ENCODE measurements around the gene TCP10L. TPM values are rescaled to one million over a fixed set of nuclear protein-coding genes. Genes with fewer than 3 reads are reported as not detected.

Gene TCP10L
- total RNA-seq, 6 donors from 2014 or later, result 1.0 to 2.7 (median 1.1) TPM; not detected in 3

DNA sequence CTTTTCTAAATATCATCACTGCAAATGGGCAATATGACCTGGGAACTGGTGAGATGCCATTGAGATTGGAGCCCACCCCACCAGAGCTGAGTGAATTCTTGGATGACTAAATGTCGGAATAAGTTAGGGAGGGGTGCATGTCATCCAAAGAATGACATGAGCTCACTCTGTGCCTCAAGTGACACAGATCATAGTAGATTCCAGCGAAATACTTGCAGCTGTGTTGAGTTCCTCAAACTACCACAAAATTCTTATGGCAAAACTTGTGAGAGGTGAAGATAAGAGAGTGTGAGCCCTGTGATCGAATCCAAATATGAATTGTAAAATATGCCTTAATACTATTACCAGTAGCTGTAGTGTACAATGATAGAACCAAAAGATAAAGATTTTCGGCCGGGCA lies 2.3 kb upstream of the TCP10L start:
- no peak overlapping the region for H3K27ac ChIP-seq
- H3K36me3 ChIP-seq, result no peaks in the 10 kb centered on the region
- TF ChIP-seq, protein P1, sequence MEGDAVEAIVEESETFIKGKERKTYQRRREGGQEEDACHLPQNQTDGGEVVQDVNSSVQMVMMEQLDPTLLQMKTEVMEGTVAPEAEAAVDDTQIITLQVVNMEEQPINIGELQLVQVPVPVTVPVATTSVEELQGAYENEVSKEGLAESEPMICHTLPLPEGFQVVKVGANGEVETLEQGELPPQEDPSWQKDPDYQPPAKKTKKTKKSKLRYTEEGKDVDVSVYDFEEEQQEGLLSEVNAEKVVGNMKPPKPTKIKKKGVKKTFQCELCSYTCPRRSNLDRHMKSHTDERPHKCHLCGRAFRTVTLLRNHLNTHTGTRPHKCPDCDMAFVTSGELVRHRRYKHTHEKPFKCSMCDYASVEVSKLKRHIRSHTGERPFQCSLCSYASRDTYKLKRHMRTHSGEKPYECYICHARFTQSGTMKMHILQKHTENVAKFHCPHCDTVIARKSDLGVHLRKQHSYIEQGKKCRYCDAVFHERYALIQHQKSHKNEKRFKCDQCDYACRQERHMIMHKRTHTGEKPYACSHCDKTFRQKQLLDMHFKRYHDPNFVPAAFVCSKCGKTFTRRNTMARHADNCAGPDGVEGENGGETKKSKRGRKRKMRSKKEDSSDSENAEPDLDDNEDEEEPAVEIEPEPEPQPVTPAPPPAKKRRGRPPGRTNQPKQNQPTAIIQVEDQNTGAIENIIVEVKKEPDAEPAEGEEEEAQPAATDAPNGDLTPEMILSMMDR (IDR thresholded peaks at IDR 0.05), result no peak
- no peak for TF ChIP-seq POLR2AphosphoS5 (IDR thresholded peaks at IDR 0.05)
- H3K4me1 ChIP-seq, result no peaks in the 10 kb centered on the region
- no peaks in the 10 kb centered on the region for H3K9me3 ChIP-seq
- ATAC-seq (ENCODE audit: low FRiP score in 2 of 2), result no peak
- H3K4me3 ChIP-seq, result no peak overlapping the region
- 89 to 91% methylated on average over 5 of the region's 5 CpGs for WGBS, 2 donors
- no peaks in the 10 kb centered on the region for H3K27me3 ChIP-seq
- DNase-seq, result no peak

DNA sequence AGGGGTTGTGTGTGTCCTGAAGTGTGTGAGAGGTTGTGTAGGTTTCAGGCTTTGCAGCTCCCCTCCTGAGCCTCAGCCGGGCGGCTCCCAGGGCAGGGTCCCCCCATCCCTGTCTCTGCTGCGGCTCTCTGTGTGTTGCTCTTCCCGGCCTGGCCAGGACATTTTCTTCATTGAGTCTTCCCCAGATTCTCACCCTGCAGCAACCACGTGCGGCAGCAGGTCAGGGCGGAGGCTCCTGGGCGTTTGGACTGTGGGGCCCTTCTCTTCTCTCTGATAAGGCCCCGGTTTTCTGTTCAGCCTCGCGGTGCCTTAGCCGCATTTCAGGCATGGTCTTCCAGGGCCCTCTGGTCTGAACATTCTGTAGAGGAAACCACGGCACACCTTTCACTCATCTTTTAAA lies 1.8 kb upstream of the TCP10L start:
- Histone ChIP-seq H3K4me1 (no peaks in the 10 kb centered on the region), H3K27me3 (no peaks in the 10 kb centered on the region), H3K9me3 (no peaks in the 10 kb centered on the region), H3K27ac (no peak overlapping the region), H3K36me3 (no peaks in the 10 kb centered on the region), H3K4me3 (no peak overlapping the region)
- DNase-seq, result peak in 1 of 2 donors; percentile 53
- TF ChIP-seq EP300 (IDR thresholded peaks at IDR 0.05), result no peak
- no peak for TF ChIP-seq POLR2AphosphoS5 (IDR thresholded peaks at IDR 0.05)
- TF ChIP-seq, protein P1 (IDR thresholded peaks at IDR 0.05), result no peak
- no peak for TF ChIP-seq POLR2A (IDR thresholded peaks at IDR 0.05)
- 65 to 77% methylated on average over 10 to 13 of the region's 13 CpGs for WGBS, 2 donors
- ATAC-seq (ENCODE audit: low FRiP score in 2 of 2), result no peak

DNA sequence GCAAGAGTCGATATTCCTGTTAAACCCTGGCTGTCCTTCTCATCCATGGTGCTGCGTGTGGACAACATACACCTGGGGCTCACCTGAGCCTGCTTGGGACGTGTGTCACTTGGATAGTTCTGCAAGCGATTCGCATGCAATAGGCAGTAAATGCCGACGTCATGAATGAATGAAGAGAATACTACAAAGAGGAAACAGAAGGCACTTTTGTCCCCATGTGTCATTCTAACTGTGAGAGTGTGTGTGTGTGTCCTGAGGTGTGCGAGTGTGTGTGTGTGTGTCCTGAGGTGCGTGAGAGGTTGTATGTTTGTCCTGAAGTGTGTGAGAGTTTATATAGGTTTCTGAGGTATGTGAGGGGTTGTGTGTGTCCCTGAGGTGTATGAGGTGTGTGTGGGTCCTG lies 647 bp upstream of the TCP10L start:
- no peak for DNase-seq
- no peak for TF ChIP-seq POLR2AphosphoS5 (IDR thresholded peaks at IDR 0.05)
- TF ChIP-seq EP300 (IDR thresholded peaks at IDR 0.05), result no peak
- TF ChIP-seq, protein P1 (IDR thresholded peaks at IDR 0.05), result no peak
- TF ChIP-seq POLR2A (IDR thresholded peaks at IDR 0.05), result no peak
- Histone ChIP-seq H3K36me3 (no peaks in the 10 kb centered on the region), H3K4me3 (no peak overlapping the region), H3K9me3 (no peaks in the 10 kb centered on the region), H3K27me3 (no peaks in the 10 kb centered on the region), H3K4me1 (no peaks in the 10 kb centered on the region), H3K27ac (no peak overlapping the region)
- WGBS, 2 donors, result 79 to 84% methylated on average over 9 of the region's 9 CpGs
- no peak for ATAC-seq (ENCODE audit: low FRiP score in 2 of 2)

DNA sequence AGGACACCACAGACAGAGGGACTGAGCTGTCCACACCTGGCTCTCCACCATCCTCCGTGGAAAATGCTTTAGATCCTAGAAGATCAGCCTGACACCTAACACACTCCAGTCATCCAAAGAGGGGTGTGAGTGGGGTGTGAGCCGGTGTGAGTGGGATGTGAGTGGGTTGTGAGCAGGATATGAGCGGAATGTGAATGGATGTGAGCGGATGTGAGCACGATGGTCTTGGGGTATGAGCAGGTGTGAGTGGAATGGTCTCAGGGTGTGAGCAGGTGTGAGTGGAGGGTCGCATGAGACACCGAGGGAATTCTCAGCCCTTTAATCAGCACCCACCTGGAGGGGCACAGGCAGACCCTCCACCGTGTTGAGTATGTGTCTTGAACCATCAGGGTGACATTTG lies 851 bp downstream of the TCP10L start:
- no peak overlapping the region for H3K4me3 ChIP-seq
- H3K9me3 ChIP-seq, result no peaks in the 10 kb centered on the region
- H3K36me3 ChIP-seq, result no peaks in the 10 kb centered on the region
- no peak overlapping the region for H3K27ac ChIP-seq
- no peaks in the 10 kb centered on the region for H3K27me3 ChIP-seq
- H3K4me1 ChIP-seq, result no peaks in the 10 kb centered on the region
- DNase-seq, result no peak
- ATAC-seq (ENCODE audit: low FRiP score in 2 of 2), result no peak
- no peak for TF ChIP-seq POLR2A (IDR thresholded peaks at IDR 0.05)
- TF ChIP-seq EP300 (IDR thresholded peaks at IDR 0.05), result no peak
- no peak for TF ChIP-seq POLR2AphosphoS5 (IDR thresholded peaks at IDR 0.05)
- TF ChIP-seq, protein P1 (IDR thresholded peaks at IDR 0.05), result no peak
- WGBS, 2 donors, result 84 to 87% methylated on average over 8 of the region's 8 CpGs

DNA sequence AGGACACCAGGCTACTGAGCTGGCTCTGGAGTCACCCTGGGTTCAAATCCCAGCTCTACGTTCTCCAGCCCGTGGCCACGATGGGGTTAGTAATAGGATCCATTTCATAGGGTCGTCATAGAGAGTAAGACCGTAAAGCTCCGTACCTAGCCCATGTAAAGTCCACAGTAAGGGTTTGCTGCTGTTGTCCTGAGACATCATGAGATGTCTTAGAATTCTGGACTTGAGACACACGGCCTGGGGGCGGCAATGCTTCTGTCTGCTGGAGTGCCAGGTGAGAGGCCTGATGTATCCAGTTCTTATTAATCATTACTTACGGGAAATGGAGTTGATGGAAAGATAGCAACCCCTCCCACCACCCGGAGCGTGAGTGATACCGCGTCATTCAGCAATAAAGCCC lies 3.6 kb downstream of the TCP10L start:
- no peak for DNase-seq
- Histone ChIP-seq H3K27ac (no peak overlapping the region), H3K4me1 (no peaks in the 10 kb centered on the region), H3K36me3 (no peaks in the 10 kb centered on the region), H3K9me3 (no peaks in the 10 kb centered on the region), H3K27me3 (no peaks in the 10 kb centered on the region), H3K4me3 (no peak overlapping the region)
- no peak for ATAC-seq (ENCODE audit: low FRiP score in 2 of 2)
- TF ChIP-seq POLR2AphosphoS5 (IDR thresholded peaks at IDR 0.05), result no peak
- TF ChIP-seq, protein P1 (IDR thresholded peaks at IDR 0.05), result no peak
- TF ChIP-seq POLR2A (IDR thresholded peaks at IDR 0.05), result no peak
- TF ChIP-seq EP300 (IDR thresholded peaks at IDR 0.05), result no peak
- 92% methylated on average over 5 to 13 of the region's 13 CpGs for WGBS, 2 donors
